ENCODE data around the gene CRTC3.
"Not testable (repeated sequence)": the region's sequence is repeated elsewhere in the genome, so short reads cannot be mapped to it uniquely, and the experiment has no call there.

The CRTC3 gene

DNA sequence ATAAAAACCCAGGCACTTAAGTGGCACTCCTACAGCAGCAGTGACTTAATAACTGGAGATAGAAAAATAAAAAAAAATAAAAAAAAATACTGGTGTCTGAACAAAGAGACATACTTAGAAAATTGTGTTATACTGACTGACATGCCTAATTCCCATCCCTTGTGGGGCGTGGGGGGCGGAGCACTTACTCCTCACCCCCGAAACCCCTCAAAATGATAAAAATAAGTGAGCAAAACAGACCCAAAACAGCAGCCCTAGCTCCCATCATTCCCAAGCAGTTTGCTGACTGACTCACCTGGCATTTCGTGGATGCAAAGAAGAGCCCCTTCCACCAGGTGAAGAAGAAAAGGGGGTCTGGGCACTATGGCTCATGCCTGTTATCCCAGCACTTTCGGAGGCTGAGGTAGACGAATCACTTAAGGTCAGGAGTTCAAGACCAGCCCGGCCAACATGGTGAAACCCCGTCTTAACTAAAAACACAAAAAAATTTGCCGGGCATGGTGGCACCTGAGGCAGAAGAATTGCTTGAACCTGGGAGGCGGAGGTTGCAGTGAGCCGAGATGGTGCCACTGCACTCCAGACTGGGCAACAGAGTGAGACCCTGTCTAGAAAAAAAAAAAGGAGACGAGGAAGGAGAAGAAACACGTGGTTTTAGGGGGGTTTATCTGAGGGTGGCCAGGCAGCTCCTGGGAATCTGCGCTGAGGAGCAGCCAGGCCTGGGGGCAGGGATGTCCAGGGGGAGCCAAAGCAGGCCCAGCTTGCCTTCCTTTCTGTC, 136.6 kb downstream of the CRTC3 start:
- Histone ChIP-seq H3K4me3 (ENCODE audit: low read depth, low read length) (peak overlapping the region; percentile 69; the same call in 1 of the 2 replicates), H3K4me1 (ENCODE audit: control insufficient read depth, insufficient read depth, low read length) (no peaks in the 10 kb centered on the region), H3K27ac (ENCODE audit: low read depth, low read length) (no peak overlapping the region), H3K9me3 (ENCODE audit: control insufficient read depth, insufficient read depth, low read length) (no peaks in the 10 kb centered on the region), H3K9ac (ENCODE audit: low read depth, low read length) (no peak overlapping the region), H3K36me3 (ENCODE audit: control insufficient read depth, insufficient read depth, low read length) (no peaks in the 10 kb centered on the region), H3K27me3 (ENCODE audit: control insufficient read depth, insufficient read depth, low read length) (no peaks in the 10 kb centered on the region)

DNA sequence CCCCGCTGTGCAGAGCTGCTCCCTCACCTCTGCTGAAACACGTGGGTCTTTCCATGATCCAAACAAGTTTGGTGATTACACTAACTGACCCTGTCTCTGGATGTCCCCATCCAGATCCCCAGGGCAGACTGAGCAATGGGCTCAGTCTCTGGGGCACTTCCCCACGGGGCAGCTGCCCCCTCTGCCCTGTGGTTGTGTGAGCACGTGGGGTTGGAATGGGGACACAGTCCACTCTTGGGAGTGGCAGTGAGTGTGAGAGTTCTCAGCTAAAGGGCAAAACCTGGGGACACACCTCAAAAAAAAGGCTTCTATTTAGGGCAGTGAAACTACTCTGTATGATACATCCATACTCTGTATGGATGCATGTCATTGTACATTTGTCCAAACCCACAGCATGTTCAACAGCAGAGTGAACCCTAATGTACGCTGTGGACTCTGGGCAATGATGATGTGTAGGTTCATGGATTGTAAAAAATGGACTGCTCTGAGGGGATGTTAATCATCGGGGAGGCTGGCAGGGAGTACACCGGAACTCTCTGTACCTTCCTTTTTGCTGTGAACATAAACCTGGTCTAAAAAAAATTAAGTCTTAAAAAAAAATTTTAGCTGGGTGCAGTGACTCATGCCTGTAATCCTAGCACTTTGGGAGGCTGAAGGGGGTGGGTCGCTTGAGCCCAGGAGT, 137.5 kb downstream of the CRTC3 start:
- H3K27me3 ChIP-seq (ENCODE audit: control insufficient read depth, insufficient read depth, low read length), result no peaks in the 10 kb centered on the region
- no peak overlapping the region for H3K27ac ChIP-seq (ENCODE audit: low read depth, low read length)

DNA sequence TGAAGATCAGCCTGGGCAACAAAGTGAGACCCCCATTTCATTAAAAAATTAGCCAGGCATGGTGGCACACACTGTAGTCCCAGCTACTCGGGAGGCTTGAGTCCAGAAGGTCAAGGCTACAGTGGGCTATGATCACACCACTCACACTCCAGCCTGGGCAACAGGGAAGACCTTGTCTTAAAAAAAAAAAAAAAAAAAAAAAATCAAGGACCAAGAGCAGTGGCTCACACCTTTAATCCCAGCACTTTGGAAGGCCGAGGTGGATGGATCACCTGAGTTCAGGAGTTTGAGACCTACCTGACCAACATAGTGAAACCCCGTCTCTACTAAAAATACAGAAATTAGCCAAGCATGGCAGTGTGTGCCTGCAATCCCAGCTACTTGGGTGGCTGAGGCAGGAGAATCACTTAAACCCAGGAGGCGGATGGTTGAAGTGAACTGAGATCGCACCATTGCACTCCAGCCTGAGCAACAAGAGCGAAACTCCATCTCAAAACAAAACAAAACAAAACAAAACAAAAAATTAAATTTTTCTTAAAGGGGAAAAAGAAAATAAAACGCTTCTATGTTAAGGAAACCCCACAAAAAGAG, 138.1 kb downstream of the CRTC3 start:
- not testable (repeated sequence) for H3K36me3 ChIP-seq (ENCODE audit: control insufficient read depth, insufficient read depth, low read length); H3K9ac ChIP-seq (ENCODE audit: low read depth, low read length); H3K27me3 ChIP-seq (ENCODE audit: control insufficient read depth, insufficient read depth, low read length); H3K4me3 ChIP-seq (ENCODE audit: low read depth, low read length); H3K27ac ChIP-seq (ENCODE audit: low read depth, low read length); H3K9me3 ChIP-seq (ENCODE audit: control insufficient read depth, insufficient read depth, low read length); H3K4me1 ChIP-seq (ENCODE audit: control insufficient read depth, insufficient read depth, low read length)

More for the DNA sequence above, 137.5 kb downstream of the CRTC3 start:
- Histone ChIP-seq H3K36me3 (ENCODE audit: control insufficient read depth, insufficient read depth, low read length) (no peaks in the 10 kb centered on the region), H3K4me1 (ENCODE audit: control insufficient read depth, insufficient read depth, low read length) (no peaks in the 10 kb centered on the region), H3K9ac (ENCODE audit: low read depth, low read length) (no peak overlapping the region), H3K9me3 (ENCODE audit: control insufficient read depth, insufficient read depth, low read length) (no peaks in the 10 kb centered on the region), H3K4me3 (ENCODE audit: low read depth, low read length) (no peak overlapping the region)

DNA sequence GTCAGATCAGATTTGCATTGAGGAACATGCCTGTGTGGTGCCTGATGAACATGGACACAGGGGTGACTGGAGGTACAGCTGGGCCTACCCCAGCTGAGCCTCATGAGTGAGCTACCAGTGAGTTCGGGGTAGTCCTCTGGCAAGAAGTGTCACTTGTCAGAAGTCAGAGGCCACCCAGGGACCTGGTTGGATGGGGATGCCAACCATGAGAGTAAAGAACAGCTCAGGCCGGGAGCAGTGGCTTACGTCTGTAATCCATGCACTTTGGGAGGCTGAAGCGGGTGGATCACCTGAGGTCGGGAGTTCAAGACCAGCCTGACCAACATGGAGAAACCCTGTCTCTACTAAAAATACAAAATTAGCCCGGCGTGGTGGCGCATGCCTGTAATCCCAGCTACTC, 140.9 kb downstream of the CRTC3 start:
- not testable (repeated sequence) for H3K9me3 ChIP-seq (ENCODE audit: control insufficient read depth, insufficient read depth, low read length); H3K27me3 ChIP-seq (ENCODE audit: control insufficient read depth, insufficient read depth, low read length); H3K27ac ChIP-seq (ENCODE audit: low read depth, low read length); H3K36me3 ChIP-seq (ENCODE audit: control insufficient read depth, insufficient read depth, low read length); H3K4me1 ChIP-seq (ENCODE audit: control insufficient read depth, insufficient read depth, low read length); H3K4me3 ChIP-seq (ENCODE audit: low read depth, low read length); H3K9ac ChIP-seq (ENCODE audit: low read depth, low read length)

DNA sequence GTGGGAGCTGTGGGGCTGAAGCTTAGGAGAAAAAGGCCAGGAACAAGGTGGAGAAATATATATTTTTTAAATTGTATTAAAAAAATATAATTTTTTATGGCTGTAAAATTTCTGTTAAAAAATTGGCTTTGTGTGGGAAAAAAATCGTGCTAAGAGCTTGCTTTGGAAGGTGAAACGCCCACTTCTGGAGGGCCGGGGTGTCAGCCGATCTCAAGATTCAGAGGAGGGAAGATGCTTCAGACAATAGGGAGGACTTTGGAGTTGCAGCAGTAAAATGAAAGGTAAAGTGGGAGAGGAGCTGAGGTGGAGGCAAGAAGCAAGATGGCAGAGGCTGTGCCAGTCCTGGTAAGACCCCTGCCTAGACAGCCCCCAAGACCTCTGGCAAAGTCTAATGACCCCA, 141.5 kb downstream of the CRTC3 start:
- Histone ChIP-seq H3K36me3 (ENCODE audit: control insufficient read depth, insufficient read depth, low read length) (no peaks in the 10 kb centered on the region), H3K4me1 (ENCODE audit: control insufficient read depth, insufficient read depth, low read length) (no peaks in the 10 kb centered on the region), H3K4me3 (ENCODE audit: low read depth, low read length) (no peak overlapping the region), H3K27me3 (ENCODE audit: control insufficient read depth, insufficient read depth, low read length) (no peaks in the 10 kb centered on the region), H3K9me3 (ENCODE audit: control insufficient read depth, insufficient read depth, low read length) (no peaks in the 10 kb centered on the region), H3K9ac (ENCODE audit: low read depth, low read length) (no peak overlapping the region), H3K27ac (ENCODE audit: low read depth, low read length) (no peak overlapping the region)

DNA sequence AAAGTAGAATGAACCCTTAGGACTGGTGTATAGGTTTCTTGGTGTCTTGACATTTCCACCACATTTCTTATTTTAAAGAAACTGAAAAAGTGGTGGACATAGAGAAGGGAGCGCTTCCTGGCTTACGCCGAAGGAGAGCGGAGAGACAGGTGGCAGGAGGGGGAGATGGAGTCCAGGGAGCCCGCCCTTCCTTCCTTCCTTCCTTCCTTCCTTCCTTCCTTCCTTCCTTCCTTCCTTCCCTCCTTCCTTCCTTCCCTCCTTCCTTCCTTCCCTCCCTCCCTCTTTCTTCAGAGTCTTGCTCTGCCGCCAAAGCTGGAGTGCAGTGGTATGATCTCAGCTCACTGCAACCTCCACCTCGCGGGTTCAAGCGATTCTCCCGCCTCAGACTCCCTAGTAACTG, 143.6 kb downstream of the CRTC3 start:
- H3K9me3 ChIP-seq (ENCODE audit: control insufficient read depth, insufficient read depth, low read length); H3K27me3 ChIP-seq (ENCODE audit: control insufficient read depth, insufficient read depth, low read length); H3K27ac ChIP-seq (ENCODE audit: low read depth, low read length); H3K36me3 ChIP-seq (ENCODE audit: control insufficient read depth, insufficient read depth, low read length); H3K9ac ChIP-seq (ENCODE audit: low read depth, low read length); H3K4me1 ChIP-seq (ENCODE audit: control insufficient read depth, insufficient read depth, low read length); H3K4me3 ChIP-seq (ENCODE audit: low read depth, low read length): not testable (repeated sequence)

DNA sequence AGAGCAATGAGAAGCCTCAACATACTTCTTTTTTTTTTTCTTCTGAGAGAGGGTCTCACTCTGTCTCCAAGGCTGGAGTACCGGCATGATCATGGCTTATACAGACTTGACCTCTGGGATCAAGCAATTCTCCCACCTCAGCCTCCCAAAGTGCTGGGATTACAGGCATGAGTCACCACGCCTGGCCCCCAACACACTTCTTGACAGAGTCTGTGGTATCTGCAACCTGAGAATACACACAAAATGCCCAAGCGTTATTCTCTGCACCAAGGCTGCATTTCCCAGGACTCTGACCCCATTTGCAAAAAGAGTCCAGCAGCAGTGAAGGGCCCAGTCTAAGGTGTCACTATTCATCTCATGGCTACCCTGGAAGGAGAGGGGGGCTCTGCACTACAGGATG, 144.8 kb downstream of the CRTC3 start:
- no peak overlapping the region for H3K4me3 ChIP-seq (ENCODE audit: low read depth, low read length)
- H3K27me3 ChIP-seq (ENCODE audit: control insufficient read depth, insufficient read depth, low read length), result no peaks in the 10 kb centered on the region
- no peaks in the 10 kb centered on the region for H3K9me3 ChIP-seq (ENCODE audit: control insufficient read depth, insufficient read depth, low read length)
- no peaks in the 10 kb centered on the region for H3K4me1 ChIP-seq (ENCODE audit: control insufficient read depth, insufficient read depth, low read length)
- H3K36me3 ChIP-seq (ENCODE audit: control insufficient read depth, insufficient read depth, low read length), result no peaks in the 10 kb centered on the region
- no peak overlapping the region for H3K27ac ChIP-seq (ENCODE audit: low read depth, low read length)
- no peak overlapping the region for H3K9ac ChIP-seq (ENCODE audit: low read depth, low read length)

DNA sequence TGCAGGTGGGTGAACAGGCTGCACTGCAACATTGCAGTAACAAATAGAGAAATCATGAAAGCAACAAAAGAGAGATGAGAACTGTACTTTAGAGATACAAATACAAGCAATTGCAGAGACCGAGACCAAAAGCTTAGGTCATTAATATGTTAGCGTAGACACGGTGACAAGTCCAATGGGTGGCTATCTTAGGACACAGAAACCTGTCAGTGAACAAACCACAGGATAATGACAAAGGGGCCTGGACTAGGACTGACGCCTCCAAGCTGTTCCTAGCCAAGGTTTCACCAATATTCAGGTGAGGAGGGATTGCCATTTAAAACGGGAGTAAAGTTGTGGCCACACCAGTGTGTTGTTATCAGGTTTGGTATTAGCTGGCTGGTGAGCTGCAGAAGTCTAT, 145.7 kb downstream of the CRTC3 start:
- Histone ChIP-seq H3K9ac (ENCODE audit: low read depth, low read length) (no peak overlapping the region), H3K4me3 (ENCODE audit: low read depth, low read length) (no peak overlapping the region), H3K36me3 (ENCODE audit: control insufficient read depth, insufficient read depth, low read length) (no peaks in the 10 kb centered on the region), H3K9me3 (ENCODE audit: control insufficient read depth, insufficient read depth, low read length) (no peaks in the 10 kb centered on the region), H3K27me3 (ENCODE audit: control insufficient read depth, insufficient read depth, low read length) (no peaks in the 10 kb centered on the region), H3K4me1 (ENCODE audit: control insufficient read depth, insufficient read depth, low read length) (no peaks in the 10 kb centered on the region), H3K27ac (ENCODE audit: low read depth, low read length) (no peak overlapping the region)

DNA sequence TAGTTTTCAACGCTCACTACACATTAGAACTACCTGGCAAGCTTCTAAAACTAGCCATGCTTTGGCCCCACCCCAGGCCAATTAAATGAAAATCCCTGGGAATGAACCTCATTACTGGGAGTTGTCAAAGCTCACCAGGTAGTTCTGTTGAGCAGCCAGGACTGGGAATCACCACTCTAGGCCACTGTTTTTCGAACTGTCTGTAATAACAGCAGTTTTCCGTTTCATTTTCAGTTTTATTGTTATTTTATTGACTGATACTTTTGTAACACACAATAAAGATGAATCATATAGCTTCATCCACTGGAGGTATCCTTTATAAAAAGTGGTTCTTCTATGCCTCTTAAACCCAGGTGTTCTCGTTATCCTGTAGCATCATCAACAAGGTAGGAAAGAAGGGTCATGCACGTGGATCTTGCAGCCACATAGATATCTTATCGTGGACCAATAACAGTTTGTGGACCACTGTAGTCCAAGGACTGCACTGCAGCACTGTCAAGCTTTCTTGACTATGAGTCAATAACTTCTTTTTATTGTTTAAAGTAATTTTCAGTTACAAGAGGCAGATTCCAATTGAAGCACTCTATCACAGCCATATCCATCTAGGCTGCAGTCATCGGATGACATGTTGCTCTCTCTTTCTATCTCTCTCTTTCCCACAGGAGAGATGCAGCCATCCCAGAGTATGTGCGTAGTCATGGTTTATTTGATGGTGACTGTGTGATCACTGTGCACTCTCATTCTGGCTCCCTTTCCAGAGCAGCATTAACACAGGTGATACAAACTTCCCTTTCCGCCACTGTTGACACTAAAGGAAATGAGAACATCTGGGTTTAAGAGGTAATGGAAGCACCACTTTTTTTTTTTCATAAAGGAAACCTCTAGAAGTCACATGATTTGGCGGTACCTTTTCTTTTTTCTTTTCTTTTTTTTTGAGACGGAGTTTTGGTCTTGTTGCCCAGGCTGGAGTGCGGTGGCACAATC, 148.4 kb downstream of the CRTC3 start:
- no peaks in the 10 kb centered on the region for H3K36me3 ChIP-seq (ENCODE audit: control insufficient read depth, insufficient read depth, low read length)
- H3K27ac ChIP-seq (ENCODE audit: low read depth, low read length), result no peak overlapping the region
- H3K9me3 ChIP-seq (ENCODE audit: control insufficient read depth, insufficient read depth, low read length), result no peaks in the 10 kb centered on the region
- H3K4me1 ChIP-seq (ENCODE audit: control insufficient read depth, insufficient read depth, low read length), result no peaks in the 10 kb centered on the region
- no peak overlapping the region for H3K9ac ChIP-seq (ENCODE audit: low read depth, low read length)
- no peak overlapping the region for H3K4me3 ChIP-seq (ENCODE audit: low read depth, low read length)
- no peaks in the 10 kb centered on the region for H3K27me3 ChIP-seq (ENCODE audit: control insufficient read depth, insufficient read depth, low read length)

DNA sequence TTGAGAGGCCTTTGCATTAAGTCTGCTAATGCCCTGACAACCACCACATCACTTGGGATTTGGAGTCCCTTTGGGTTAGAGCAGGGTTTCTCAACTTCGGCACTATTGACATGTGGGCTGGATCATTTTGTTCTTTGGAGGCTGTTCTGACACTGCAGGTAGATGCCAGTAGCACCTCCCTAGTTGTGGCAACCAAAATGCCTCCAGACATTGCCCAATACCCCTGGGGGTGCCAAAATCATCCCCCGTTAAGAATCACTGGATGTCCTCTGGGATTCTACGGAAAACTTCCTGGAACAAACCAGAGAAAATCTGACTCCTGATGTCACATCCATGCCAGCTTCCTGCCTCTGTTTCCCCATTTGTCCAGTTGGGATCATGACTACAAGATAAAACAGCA, 150.2 kb downstream of the CRTC3 start:
- H3K36me3 ChIP-seq (ENCODE audit: control insufficient read depth, insufficient read depth, low read length), result no peaks in the 10 kb centered on the region
- H3K27me3 ChIP-seq (ENCODE audit: control insufficient read depth, insufficient read depth, low read length), result no peaks in the 10 kb centered on the region
- H3K4me3 ChIP-seq (ENCODE audit: low read depth, low read length), result no peak overlapping the region
- no peaks in the 10 kb centered on the region for H3K9me3 ChIP-seq (ENCODE audit: control insufficient read depth, insufficient read depth, low read length)
- no peak overlapping the region for H3K9ac ChIP-seq (ENCODE audit: low read depth, low read length)
- H3K4me1 ChIP-seq (ENCODE audit: control insufficient read depth, insufficient read depth, low read length), result no peaks in the 10 kb centered on the region
- H3K27ac ChIP-seq (ENCODE audit: low read depth, low read length), result no peak overlapping the region

All from HUES48 (cell line).